ENCODE results near the gene TP53TG5. TPM values are rescaled to one million over a fixed set of nuclear protein-coding genes. Genes with fewer than 3 reads are reported as not detected.

Gene TP53TG5
- total RNA-seq, 2 experiments from 2014 or later: 0.36 TPM; not detected in 1

DNA sequence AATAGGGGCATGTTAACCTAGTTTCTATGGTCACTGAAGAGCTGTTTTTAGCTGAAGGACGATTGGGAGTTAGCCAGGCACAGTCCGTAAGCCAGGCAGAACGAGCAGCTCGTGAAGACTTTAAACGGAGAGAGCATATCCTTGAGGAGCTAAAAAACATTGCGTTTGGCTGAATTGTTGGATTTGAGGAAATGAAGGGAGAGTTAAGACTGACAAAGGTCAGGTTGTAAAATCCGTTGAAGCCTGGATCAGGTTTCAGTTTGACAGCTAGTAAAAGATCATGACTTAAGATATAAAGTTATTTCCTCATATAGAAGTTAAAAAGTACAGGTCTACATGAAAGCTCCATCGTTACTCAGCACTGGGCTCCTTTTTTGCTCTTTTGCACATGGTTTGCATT is 32.8 kb upstream of the TP53TG5 start:
- peak overlapping the region; percentile 12 for H3K27ac Mint-ChIP-seq
- ATAC-seq (ENCODE audit: poor library complexity) (no peak), DNase-seq (no peak)
- H3K36me3 Mint-ChIP-seq (ENCODE audit: low read depth): peaks cover 21% of the 10 kb centered on the region
- no peaks in the 10 kb centered on the region for H3K9me3 Mint-ChIP-seq
- Histone ChIP-seq H3K27me3 (ENCODE audit: control insufficient read depth in 1 of 2, insufficient read depth in 2 of 2, low read length in 2 of 2) (no peaks in the 10 kb centered on the region), H3K9me3 (ENCODE audit: control insufficient read depth in 1 of 2, insufficient read depth in 1 of 2, low read length in 2 of 2) (no peaks in the 10 kb centered on the region), H3K36me3 (ENCODE audit: insufficient read depth, low read length) (peaks cover 7% of the 10 kb centered on the region), H3K4me3 (ENCODE audit: low read length) (no peak overlapping the region), H3K27ac (ENCODE audit: low read depth in 1 of 2, low read length in 2 of 2) (no peak overlapping the region), H3K4me1 (ENCODE audit: insufficient read depth, low read length) (peaks cover 17% of the 10 kb centered on the region)
- intact Hi-C loops (cut with DNase I, micrococcal nuclease): loop anchor here (2.0 to 10.0 kb wide), 3 partner anchors 36 to 526 kb away; partner anchors contain the start of genes STK4 (in 1 of the 2), TOMM34 (in 1 of the 2) and YWHAB (in 1 of the 2)
- H3K4me3 Mint-ChIP-seq: no peak overlapping the region
- TF ChIP-seq, protein P1, sequence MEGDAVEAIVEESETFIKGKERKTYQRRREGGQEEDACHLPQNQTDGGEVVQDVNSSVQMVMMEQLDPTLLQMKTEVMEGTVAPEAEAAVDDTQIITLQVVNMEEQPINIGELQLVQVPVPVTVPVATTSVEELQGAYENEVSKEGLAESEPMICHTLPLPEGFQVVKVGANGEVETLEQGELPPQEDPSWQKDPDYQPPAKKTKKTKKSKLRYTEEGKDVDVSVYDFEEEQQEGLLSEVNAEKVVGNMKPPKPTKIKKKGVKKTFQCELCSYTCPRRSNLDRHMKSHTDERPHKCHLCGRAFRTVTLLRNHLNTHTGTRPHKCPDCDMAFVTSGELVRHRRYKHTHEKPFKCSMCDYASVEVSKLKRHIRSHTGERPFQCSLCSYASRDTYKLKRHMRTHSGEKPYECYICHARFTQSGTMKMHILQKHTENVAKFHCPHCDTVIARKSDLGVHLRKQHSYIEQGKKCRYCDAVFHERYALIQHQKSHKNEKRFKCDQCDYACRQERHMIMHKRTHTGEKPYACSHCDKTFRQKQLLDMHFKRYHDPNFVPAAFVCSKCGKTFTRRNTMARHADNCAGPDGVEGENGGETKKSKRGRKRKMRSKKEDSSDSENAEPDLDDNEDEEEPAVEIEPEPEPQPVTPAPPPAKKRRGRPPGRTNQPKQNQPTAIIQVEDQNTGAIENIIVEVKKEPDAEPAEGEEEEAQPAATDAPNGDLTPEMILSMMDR (IDR thresholded peaks at IDR 0.05): no peak
- ChIA-PET POLR2A (interaction anchor here (1.1 to 1.2 kb wide), 2 partner anchors 37 to 56 kb away, joined by 3 to 4 read pairs; no protein-coding TSS in a partner anchor), CTCF (interaction anchor here (2.0 kb wide), 1 partner anchor 48 kb away, joined by 5 read pairs; the partner anchor contains the start of gene SYS1)
- H3K4me1 Mint-ChIP-seq (ENCODE audit: low read depth): peaks cover 26% of the 10 kb centered on the region
- no peaks in the 10 kb centered on the region for H3K27me3 Mint-ChIP-seq

DNA sequence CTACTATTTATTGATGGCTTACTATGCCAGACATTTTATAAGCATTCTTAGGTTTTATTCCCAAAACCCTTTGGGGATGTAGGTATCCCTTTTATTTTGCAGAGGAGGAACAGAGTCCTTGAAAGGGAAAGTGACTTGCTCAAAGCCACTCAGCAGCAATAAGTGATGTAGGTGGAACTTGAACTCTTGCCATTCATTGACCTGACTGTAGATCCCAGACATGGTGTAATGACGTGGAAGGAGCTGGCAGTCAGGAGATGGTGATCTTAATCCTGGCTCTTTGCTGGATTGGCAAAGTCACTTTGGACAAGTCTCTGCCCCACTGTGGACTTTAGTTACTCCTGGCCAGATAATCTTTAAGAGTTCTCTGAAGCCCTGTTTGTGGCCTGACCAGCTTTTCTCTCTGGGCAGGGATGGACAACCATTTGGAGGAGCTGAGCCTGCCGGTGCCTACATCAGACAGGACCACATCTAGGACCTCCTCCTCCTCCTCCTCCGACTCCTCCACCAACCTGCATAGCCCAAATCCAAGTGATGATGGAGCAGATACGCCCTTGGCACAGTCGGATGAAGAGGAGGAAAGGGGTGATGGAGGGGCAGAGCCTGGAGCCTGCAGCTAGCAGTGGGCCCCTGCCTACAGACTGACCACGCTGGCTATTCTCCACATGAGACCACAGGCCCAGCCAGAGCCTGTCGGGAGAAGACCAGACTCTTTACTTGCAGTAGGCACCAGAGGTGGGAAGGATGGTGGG is 31.6 kb upstream of the TP53TG5 start:
- Mint-ChIP-seq H3K9me3 (no peaks in the 10 kb centered on the region), H3K36me3 (ENCODE audit: low read depth) (peaks cover 21% of the 10 kb centered on the region), H3K27me3 (no peaks in the 10 kb centered on the region), H3K4me3 (no peak overlapping the region), H3K27ac (peak overlapping the region; percentile 12), H3K4me1 (ENCODE audit: low read depth) (peaks cover 23% of the 10 kb centered on the region)
- POLR2A ChIA-PET: interaction anchor here (0.7 kb wide), 1 partner anchor 36 kb away, joined by 4 read pairs; no protein-coding TSS in a partner anchor
- CTCF ChIA-PET: interaction anchor here (2.0 kb wide), 1 partner anchor 47 kb away, joined by 5 read pairs; the partner anchor contains the start of gene SYS1
- intact Hi-C loops (cut with DNase I, micrococcal nuclease): loop anchor here (2.0 to 10.0 kb wide), 3 partner anchors 35 to 525 kb away; partner anchors contain the start of genes STK4 (in 1 of the 2), TOMM34 (in 1 of the 2) and YWHAB (in 1 of the 2)
- DNase-seq: no peak
- Histone ChIP-seq H3K36me3 (ENCODE audit: insufficient read depth, low read length) (peaks cover 7% of the 10 kb centered on the region), H3K27ac (ENCODE audit: low read depth in 1 of 2, low read length in 2 of 2) (no peak overlapping the region), H3K27me3 (ENCODE audit: control insufficient read depth in 1 of 2, insufficient read depth in 2 of 2, low read length in 2 of 2) (no peaks in the 10 kb centered on the region), H3K4me3 (ENCODE audit: low read length) (no peak overlapping the region), H3K4me1 (ENCODE audit: insufficient read depth, low read length) (peaks cover 27% of the 10 kb centered on the region), H3K9me3 (ENCODE audit: control insufficient read depth in 1 of 2, insufficient read depth in 1 of 2, low read length in 2 of 2) (no peaks in the 10 kb centered on the region)
- no peak for ATAC-seq (ENCODE audit: poor library complexity)
- TF ChIP-seq, protein P1 (IDR thresholded peaks at IDR 0.05): no peak

DNA sequence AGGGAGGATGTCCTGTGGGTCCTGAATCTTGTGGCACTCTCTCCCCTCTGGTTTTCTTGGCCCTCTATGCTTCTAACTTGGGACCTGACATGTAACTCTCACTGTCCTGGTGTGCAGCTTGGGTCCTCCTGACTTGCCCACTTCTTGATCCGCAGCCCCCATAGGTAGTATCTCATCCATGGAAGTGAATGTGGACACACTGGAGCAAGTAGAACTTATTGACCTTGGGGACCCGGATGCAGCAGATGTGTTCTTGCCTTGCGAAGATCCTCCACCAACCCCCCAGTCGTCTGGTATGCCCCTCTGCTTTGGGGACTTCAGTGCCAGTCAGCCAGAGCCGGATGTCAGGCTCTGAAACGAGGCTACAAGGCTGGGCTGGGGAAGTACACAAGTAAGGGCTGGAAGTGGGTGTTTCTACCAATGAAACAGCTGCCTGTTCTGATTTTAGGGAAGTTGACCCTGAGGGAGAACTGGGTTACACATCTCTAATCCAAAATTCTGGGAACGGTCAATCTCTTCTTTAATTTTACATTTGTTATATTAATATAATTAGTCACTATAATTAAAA is 30.6 kb upstream of the TP53TG5 start:
- intact Hi-C loops (cut with DNase I, micrococcal nuclease): no loop called here
- H3K27ac Mint-ChIP-seq: peak overlapping the region; percentile 60
- POLR2A ChIA-PET: interaction anchor here (3.5 to 5.7 kb wide), 3 partner anchors 7 to 46 kb away, joined by 30 to 49 read pairs (median 41); partner anchors contain the start of genes PIGT and SYS1

More for the DNA sequence above, 30.6 kb upstream of the TP53TG5 start:
- DNase-seq: peak in 2 of 14 experiments; percentile 49 to 53
- Mint-ChIP-seq H3K27me3 (no peaks in the 10 kb centered on the region), H3K4me3 (peak overlapping the region; percentile 80), H3K36me3 (ENCODE audit: low read depth) (peaks cover 21% of the 10 kb centered on the region), H3K4me1 (ENCODE audit: low read depth) (peaks cover 26% of the 10 kb centered on the region), H3K9me3 (no peaks in the 10 kb centered on the region)
- ATAC-seq (ENCODE audit: poor library complexity): no peak
- Histone ChIP-seq H3K27ac (ENCODE audit: low read depth in 1 of 2, low read length in 2 of 2) (no peak overlapping the region), H3K9me3 (ENCODE audit: control insufficient read depth in 1 of 2, insufficient read depth in 1 of 2, low read length in 2 of 2) (no peaks in the 10 kb centered on the region), H3K4me3 (ENCODE audit: low read length) (no peak overlapping the region), H3K36me3 (ENCODE audit: insufficient read depth, low read length) (peaks cover 7% of the 10 kb centered on the region), H3K4me1 (ENCODE audit: insufficient read depth, low read length) (peaks cover 27% of the 10 kb centered on the region), H3K27me3 (ENCODE audit: control insufficient read depth in 1 of 2, insufficient read depth in 2 of 2, low read length in 2 of 2) (no peaks in the 10 kb centered on the region)
- CTCF ChIA-PET: no interaction called here
- TF ChIP-seq, protein P1 (IDR thresholded peaks at IDR 0.05): no peak

Data from CD4-positive, alpha-beta T cell (primary cell).